T-helper 2 cell (primary cell): ENCODE results near the gene PEX26.
A peak's percentile ranks its signal among the peaks of the same experiment; 100 is the strongest.
"Not testable (repeated sequence)": the region's sequence is repeated elsewhere in the genome, so short reads cannot be mapped to it uniquely, and the experiment has no call there.

Experiments used
- DNase-seq, 5 experiments: peaks; one replicate each; pipeline versions ENCODE4 v3.0.0 to v3.0.0-alpha.2; 2012 to 2022
- total RNA-seq, 2 donors: gene quantifications; one replicate each; lab custom pipeline; 2026; lab: John Stamatoyannopoulos, UW

The PEX26 gene
- total RNA-seq = 40.5 to 64.8 reads per million in 2 donors

DNA sequence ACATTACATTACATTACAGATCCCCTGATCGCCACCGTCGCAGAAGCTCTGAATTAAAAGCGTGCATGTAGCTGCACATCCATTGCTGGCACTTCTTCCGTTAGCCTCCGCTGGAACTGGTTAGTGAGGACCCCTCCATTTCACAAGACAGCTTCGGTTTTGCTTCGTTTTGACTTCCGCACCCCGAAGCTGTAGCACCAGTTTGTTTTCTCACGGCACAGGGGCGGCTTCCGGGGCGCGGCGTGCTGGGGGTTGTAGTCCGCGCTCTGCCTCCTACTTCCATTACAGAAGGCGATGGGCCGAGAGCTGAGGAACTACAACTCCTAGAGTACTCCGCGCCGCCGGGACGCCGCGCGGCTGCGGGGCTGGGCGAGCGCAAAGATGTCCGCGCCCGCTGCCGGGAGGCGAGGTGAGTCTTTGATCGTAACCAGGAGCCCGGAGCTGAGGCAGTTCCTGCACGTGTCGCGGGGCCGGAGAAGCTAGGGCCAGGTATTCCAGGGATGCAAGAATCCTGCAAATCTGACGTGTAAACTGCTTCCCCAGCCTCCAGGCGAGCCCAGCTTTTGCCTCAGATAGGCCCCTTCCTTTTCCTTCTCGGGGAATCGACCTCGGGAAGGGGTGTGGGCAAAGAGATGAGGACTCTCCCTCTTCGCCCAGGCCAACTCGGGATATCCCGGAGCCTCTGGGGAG, at the start of gene PEX26:
Gene PEX26, plus strand, starts transcription at position 352 of the 690 bp plus-strand sequence. CDS start 387 bp downstream, outside the sequence.
- DNase-seq = peak; percentile 87 to 99 (median 92)

DNA sequence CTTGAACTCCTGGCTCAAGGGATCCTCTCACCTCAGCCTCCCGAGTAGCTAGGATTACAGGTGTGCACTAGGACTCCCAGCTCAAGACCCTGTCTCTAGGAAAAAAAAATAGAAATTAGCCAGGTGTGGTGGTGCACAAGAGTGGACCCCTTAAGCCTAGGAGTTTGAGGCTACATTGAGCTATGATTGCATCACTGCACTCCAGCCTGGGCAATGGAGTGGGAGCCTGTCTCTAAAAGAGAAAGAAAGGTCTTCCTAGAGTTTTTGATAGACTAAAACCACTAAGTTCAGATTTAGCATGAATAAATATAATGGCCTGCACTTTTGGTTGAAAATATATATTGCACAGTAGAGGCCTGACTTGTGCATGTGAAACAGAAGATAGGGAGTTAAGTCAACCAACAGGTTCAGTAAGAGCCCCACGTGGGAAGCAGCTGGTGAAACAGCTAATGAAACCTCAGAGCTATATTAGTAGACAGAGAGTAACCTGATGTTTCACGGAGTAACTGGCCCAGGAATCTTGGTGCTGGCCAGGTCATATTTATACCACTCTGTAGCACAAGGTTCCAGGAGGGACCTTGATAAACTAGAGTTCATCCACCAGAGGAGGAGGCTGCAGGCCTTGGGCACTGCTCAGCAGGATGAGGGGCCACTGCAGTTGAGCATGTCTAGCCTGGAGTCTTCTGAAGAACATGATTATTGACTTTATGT, 48.8 kb upstream of the PEX26 start:
- DNase-seq = no peak

DNA sequence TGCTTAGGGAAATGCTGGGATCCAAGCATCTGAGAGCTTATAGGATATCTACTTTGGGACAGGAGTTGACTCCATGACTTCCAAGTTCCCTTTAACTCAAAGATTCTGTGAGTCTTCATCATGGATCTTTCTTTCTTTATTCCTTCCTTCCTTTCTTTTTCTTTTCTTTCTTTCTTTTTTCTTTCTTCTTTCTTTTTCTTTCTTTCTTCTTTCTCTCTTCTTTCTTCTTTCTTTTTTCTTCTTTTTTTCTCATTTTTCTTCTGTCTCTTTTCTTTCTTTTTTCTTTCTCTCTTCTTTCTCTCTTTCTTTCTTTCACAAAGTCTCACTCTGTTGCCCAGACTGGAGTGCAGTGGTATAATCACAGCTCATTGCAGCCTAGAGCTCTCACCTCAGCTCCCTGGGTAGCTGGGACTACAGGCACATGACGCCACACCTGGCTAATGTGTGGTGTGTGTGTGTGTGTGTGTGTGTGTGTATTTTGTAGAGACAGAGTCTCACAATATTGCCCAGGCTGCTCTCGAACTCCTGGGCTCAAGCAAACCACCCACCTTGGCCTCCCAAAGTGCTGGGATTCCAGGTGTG, 48.0 kb upstream of the PEX26 start:
- no peak for DNase-seq

DNA sequence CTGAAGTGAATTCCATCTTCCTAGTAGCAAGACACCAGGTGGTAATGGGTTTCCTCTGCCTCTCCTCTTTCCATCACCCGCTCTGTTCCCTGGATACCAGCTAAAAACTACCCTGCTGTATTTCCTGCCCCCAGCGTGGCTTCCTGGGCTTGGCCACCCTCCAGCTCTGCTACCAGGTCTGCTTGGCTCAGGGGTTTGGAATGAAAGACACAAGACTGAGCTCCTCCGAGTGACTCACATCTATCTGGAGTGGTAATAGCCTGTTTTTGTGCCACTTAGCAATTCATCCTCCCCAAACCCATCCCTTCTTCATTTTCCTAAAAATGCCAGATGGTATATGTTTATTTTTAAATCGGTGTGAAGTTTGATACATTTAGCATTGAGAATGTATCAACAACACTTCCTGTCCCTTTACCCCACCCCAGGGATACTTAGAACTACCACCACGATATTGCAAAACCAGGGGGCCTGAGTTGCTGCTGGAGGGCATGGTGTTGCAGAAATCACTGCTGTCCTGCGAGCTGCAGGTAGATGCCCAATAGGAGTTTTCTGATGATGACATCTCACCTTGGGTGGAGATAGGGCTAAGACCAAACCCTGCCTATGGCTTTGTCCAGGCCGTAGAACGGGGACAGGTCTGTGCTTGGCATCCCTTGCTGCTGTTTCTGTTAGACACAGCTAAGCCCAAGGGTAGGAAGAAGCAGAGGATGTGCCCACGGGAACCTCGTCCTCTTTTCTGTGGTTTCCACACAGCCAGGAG, 45.9 kb upstream of the PEX26 start:
- no peak for DNase-seq

DNA sequence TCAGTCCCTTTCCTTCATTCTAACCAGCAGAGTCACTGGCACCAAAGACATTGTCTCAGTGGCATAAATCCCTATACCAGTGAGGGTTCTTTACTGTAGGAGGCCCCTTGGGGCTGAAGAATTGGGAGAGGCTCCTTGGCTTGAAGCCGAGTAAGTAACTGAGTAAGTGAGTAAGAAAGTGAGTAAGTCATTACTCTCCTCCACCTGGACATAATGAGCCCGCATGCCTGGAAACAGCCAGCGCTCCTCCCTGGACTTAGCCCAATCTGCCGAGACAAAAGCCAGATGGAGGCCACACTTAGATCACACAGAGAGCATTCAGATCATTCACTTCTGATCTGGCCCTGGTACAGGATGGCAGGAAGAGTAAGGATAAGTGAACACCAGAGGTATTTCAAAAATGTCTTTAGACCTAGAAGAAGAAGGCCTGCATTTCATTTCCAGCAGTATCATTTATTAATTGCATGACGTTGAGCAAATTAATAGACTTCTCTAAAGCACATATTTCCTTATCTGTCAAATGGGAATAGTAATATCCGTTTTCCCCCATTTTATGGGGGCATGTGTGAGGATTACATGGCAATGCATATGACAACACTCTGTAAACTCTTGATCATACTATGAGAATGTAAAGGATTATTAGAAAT, 45.2 kb upstream of the PEX26 start:
- no peak for DNase-seq

DNA sequence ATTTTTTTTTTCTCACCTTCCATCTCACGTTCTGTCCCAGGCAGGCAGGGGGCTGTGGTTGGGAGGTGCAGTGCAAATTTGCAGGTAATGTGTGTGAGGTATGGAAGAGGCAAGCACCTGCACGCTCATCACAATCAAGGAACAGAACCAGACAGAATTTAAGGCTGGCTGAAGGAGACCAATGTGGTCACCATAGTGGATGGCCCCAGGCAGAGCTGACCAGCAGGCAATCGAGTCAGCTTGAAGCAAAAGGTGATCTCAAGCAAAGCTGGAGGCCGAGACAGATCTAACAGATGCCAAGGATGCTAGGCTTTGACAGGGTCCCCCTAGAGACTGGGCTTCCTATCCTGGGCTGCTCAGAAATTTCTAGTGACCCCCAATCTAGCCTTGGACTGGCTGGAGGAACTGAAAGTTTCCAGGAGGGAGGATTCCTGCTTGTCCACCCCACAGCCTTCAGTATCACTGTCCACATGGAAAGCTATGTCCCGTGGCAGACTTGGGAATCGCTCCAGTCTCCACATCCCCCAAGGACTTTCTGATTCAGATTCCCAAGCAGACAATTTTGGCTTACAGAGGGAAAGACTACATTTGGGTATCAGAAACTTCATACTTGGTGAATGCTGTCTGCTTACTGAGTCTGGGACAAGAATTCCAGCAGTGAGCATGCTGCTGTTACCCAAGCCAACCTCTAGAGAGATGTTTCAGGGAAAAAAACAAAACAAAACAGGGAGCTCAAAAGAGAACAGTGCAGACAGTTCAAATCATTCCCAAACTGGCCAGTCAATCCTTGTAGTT, 44.4 kb upstream of the PEX26 start:
- no peak for DNase-seq

DNA sequence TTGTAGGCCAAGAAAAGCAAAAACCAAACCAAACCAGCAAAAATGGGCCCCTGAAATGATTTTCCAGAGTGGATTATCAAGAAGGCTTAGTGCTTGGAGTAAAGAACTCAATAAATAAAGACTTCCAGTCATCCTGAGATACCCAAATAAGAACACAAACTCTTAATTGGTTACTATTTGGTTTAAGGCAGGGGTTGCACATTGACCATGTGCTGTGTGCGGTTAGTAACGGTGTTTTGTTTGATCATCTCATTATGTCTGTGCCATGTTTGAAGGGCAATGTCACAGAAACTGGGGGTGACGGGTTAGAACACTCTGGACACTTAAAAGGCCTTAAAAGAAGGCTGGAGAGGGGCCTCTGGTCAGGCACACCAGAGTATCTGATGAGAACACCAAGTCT, 43.7 kb upstream of the PEX26 start:
- no peak for DNase-seq

DNA sequence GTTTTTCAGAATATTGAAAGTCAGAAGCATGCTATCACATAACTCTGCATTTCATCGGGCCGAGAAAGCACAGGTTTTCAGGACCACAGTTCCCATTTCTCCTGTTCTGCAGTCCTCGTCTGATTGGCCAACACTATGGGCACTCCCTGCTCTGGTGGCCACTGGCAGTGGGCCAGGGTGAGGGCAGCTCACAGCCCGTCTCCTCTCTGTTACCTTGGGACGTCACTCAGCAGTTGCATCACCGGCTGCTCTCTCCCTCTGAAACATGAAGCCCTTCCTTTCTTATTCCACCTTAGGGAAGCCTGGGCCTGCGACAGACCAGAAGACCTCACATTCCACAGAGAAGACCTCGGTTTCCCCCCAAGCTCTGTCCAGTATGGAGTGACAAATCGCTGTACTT, 42.0 kb upstream of the PEX26 start:
- no peak for DNase-seq

DNA sequence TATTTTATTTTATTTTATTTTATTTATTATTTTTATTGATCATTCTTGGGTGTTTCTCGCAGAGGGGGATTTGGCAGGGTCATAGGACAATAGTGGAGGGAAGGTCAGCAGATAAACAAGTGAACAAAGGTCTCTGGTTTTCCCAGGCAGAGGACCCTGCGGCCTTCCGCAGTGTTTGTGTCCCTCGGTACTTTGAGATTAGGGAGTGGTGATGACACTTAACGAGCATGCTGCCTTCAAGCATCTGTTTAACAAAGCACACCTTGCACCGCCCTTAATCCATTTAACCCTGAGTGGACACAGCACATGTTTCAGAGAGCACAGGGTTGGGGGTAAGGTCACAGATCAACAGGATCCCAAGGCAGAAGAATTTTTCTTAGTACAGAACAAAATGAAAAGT, 36.9 kb upstream of the PEX26 start:
- DNase-seq = not testable (repeated sequence)

DNA sequence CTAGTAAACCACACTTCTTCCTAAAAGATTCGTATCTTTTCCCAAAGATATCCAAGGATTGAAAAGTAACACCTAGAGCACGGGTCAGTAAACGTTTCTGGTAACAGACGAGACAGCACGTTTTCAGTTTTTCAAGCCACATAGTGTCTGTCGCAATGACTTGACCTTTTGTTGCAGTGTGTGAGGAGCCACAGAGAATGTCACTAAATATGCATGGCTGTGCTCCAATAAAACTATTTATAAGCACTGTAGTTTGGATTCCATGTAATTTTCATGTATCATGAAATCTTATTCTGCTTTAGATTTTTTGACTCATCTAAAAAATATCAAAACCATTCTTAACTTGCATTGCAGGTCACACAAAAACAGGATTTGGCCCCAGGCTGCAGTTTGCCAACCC, 35.1 kb upstream of the PEX26 start:
- DNase-seq = no peak

DNA sequence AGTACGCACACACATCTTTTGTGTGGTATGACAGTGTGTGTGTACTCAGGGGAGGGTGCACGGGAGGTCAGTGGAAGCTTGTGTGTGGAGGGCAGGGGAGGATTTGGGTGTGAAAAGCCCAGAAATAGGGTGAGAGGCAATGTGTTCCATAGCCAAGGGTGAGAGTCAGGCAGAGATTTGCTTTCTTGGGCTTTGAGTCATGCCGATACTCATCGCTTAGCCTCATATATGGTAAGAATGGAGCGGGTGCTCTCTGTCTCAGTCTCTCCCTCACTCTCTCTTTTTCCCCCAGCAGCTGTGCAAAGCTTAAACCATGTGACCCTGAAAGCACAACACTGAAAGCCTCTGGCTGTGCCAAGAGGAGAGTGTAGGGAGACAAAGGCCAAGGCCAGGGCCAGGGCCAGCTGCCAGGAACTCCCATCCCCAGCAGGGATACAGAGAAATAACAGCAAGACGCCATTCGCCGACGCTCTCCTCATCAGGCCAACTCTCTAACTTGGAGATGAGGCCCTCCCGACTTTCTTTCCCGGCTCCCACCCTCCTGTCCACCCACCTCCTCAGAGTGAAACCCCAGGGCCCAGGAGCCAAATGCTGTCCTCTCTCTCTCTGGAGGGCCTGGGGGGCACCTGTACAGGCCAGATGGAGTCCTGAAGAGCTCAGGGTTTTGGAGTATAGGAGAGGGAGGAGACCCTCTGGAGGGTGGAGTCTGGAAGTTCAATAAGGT, 33.1 kb upstream of the PEX26 start:
- no peak for DNase-seq

DNA sequence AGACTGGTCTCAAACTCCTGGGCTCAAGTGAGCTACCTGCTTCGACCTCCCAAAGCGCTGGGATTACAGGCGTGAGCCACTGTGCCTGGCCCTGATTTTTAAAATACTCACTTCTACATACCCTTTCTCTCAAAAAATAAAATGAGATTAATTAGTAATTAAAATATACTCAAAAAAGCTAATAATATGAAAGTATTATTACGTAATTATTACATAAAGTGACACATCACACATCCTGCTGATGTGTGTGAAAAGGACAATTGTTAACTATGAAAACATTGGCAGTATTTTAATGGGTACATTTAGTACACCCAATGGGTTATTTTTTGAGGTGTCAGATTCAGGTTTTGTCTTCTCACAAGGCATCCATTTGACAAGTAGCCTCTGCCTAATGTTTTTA, 32.0 kb upstream of the PEX26 start:
- no peak for DNase-seq

DNA sequence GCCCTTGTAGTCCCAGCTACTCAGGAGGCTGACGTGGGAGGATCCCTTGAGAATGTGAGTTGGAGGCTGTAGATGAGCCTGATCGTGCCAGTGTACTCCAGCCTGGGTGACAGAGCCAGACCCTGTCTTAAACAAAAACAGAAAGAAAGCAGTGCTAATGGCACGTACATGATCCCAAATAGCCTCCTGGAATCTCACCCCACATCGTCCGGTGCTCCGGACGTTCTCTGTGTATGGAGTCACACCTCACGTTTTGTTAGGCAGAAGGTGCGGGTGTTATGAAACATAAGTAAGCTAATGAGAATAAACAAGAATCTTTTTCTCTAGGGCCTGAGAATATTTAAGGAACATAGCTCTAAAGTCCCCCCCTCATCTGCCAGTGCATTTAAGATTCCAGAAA, 29.7 kb upstream of the PEX26 start:
- no peak for DNase-seq

DNA sequence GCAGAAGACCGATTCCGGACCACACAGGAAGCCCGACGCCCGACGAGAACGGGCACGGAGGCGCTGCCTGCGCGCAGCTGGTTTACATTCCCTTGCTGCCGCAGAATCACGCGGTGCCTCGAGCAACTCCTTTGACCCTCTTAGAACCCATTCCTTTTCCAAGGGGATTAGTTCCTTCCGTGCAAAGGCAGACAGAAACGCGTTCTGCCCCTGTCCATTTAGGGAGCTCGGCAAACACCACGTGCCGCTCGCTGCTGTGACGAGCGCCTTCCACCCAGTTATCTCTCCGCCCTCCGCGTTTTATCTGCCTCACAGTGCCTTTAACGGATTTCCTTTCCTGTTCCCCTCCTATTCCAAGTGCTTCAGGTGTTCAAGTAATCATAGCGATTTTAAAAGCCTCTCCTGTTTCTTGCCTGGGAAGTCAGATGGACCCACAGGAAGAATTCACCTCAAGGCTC, 29.3 kb upstream of the PEX26 start:
- no peak for DNase-seq

DNA sequence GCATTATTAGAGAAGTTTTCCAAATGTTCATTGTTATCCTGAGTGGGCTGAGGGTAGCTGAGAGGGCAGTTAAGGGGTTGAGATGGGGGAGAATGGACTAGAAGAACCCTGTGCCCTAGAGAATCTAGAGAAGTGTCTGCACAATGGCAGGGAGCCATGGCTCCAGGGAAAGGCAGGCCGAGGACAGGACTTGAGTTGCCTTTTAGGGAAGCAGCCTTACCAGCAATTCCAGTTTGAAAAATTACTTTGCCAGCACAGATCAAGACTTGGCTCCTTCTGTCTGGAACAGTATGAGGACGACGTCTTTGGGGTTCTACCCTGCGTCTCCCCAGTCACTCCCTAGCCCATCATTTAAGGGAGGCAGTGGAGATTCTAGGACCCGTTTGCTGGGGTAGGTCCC, 27.7 kb upstream of the PEX26 start:
- DNase-seq = no peak

DNA sequence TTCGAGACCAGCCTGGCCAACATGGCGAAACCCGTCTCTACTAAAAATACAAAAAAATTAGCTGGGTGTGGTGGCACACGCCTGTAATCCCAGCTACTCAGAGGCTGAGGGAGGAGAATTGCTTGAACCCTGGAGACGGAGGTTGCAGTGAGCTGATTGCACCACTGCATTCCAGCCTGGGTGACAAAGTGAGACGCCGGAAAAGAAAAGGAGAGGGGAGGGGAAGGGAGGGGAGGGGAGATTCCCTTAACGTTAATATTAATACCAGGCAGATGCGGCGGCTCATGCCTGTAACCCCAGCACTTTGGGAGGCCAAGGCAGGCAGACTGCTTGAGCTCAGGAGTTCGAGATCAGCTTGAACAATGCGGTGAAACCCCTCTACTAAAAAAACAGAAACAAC, 26.7 kb upstream of the PEX26 start:
- DNase-seq = not testable (repeated sequence)

DNA sequence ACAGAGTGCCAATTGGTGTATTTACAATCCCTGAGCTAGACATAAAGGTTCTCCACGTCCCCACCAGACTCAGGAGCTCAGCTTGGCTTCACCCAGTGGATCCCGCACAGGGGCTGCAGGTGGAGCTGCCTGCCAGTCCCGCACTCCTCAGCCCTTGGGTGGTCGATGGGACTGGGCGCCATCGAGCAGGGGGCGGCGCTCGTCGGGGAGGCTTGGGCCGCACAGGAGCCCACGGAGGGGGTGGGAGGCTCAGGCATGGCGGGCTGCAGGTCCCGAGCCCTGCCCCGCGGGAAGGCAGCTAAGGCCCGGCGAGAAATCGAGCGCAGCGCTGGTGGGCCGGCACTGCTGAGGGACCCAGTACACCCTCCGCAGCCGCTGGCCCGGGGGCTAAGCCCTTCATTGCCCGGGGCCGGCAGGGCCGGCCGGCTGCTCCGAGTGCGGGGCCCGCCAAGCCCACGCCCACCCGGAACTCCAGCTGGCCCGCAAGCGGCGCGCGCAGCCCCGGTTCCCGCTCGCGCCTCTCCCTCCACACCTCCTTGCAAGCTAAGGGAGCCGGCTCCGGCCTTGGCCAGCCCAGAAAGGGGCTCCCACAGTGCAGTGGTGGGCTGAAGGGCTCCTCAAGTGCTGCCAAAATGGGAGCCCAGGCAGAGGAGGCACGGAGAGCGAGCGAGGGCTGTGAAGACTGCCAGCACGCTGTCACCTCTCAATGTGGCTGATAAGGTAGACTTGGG, 24.4 kb upstream of the PEX26 start:
- DNase-seq = not testable (repeated sequence)

DNA sequence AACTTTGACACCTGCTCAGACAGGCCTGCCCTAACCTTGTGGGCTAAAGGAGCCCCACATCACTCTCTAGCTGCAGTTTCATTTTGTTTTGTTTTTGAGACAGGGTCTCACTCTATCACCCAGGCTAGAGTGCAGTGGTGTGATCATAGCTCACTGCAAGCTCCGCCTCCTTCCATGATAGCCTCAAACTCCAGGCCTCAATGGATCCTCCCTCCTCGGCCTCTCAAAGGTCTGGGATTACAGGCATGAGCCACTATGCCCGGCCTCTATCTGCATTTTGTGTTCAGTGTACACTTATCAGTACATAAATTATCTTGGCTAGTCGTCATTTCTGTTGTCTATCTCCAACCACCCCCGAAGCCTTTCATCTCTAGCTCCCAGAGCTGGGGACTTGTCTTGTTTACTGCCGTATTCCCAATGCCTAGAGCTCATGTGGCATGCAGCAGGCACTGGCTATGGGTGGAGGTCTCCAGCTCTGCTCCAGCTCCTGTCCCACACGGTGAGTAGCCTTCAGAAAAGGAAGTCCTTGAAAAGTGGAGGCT, 22.1 kb upstream of the PEX26 start:
- no peak for DNase-seq

DNA sequence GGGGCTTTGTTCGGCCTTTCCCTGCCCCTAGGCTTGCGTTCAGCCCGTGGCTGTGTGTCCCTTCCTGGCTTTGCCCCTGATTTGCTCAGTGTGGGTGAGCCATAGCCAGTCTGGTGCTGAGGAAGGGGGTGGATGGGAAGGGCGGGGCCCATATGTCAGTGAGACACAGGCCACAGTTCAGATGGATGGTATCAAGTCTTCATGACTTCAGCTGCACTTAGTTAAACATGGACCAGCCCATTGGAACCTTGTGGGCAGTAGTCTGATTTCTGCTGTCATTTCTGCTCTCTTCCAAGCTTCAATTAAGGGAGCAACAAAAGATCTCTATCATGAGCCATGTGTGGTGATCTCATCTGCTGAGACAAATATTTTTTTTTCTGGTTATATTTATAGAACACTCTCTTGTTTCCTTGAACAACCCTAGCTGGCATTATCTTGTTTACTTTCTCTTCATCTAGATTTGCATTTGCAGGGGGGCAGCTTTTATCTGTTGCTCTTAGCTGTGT, 21.6 kb upstream of the PEX26 start:
- DNase-seq = peak in 1 of 5 experiments; percentile 10
